Ramos (cell line): ENCODE measurements around the gene CLTC.
"Not testable (repeated sequence)": the region's sequence is repeated elsewhere in the genome, so short reads cannot be mapped to it uniquely, and the experiment has no call there.

Source experiments
- in situ Hi-C: fragments of 300-500 bp; cut with MboI; formaldehyde crosslinking; loops from one replicate; pipeline ENCODE4 v1.14.3; 2022; ENCODE audit warnings: low sequenced_read_pairs; ENCODE audit not compliant: unreplicated experiment

The CLTC gene

GRCh38 chr17:59619298-59620063, at the start of gene CLTC:
Gene CLTC, plus strand, starts transcription at chr17:59619895. Its CDS starts 237 bp downstream, at chr17:59620132.
- in situ Hi-C loops, result loop anchor here (5.0 kb wide), 1 partner anchor 47 kb away; no protein-coding TSS in a partner anchor

- in situ Hi-C loops, result loop anchor here (5.0 kb wide), 1 partner anchor 45 kb away; the partner anchor contains the start of gene CLTC
Observed at GRCh38 chr17:59572301-59572924, 47.3 kb upstream of the CLTC start.

- in situ Hi-C loops, result not testable (repeated sequence)
Observed at GRCh38 chr17:59584168-59584567, 35.5 kb upstream of the CLTC start.

GRCh38 chr17:59600169-59600568, 19.5 kb upstream of the CLTC start:
- in situ Hi-C loops, result no loop called here

GRCh38 chr17:59601130-59601529, 18.6 kb upstream of the CLTC start:
- in situ Hi-C loops, result no loop called here

GRCh38 chr17:59607061-59607460, 12.6 kb upstream of the CLTC start:
- in situ Hi-C loops, result no loop called here

GRCh38 chr17:59607817-59608403, 11.8 kb upstream of the CLTC start:
- in situ Hi-C loops, result no loop called here

GRCh38 chr17:59611503-59611902, 8.2 kb upstream of the CLTC start:
- in situ Hi-C loops, result no loop called here

- in situ Hi-C loops, result loop anchor here (5.0 kb wide), 1 partner anchor 44 kb away; no protein-coding TSS in a partner anchor
Observed at GRCh38 chr17:59616253-59616920, 3.3 kb upstream of the CLTC start.

- in situ Hi-C loops, result loop anchor here (5.0 kb wide), 1 partner anchor 45 kb away; no protein-coding TSS in a partner anchor
Observed at GRCh38 chr17:59617156-59617732, 2.5 kb upstream of the CLTC start.

- in situ Hi-C loops, result loop anchor here (5.0 kb wide), 1 partner anchor 47 kb away; no protein-coding TSS in a partner anchor
Observed at GRCh38 chr17:59619035-59619297, 729 bp upstream of the CLTC start.

GRCh38 chr17:59620064-59620359, 317 bp downstream of the CLTC start:
- in situ Hi-C loops, result no loop called here

- in situ Hi-C loops, result no loop called here
Observed at GRCh38 chr17:59620518-59621259, 994 bp downstream of the CLTC start.

- in situ Hi-C loops, result no loop called here
Observed at GRCh38 chr17:59621771-59622170, 2.1 kb downstream of the CLTC start.

GRCh38 chr17:59623151-59623550, 3.5 kb downstream of the CLTC start:
- in situ Hi-C loops, result no loop called here

GRCh38 chr17:59626756-59627155, 7.1 kb downstream of the CLTC start:
- in situ Hi-C loops, result no loop called here

GRCh38 chr17:59627274-59627673, 7.6 kb downstream of the CLTC start:
- in situ Hi-C loops, result no loop called here

- in situ Hi-C loops, result no loop called here
Observed at GRCh38 chr17:59627770-59628171, 8.1 kb downstream of the CLTC start.

- in situ Hi-C loops, result no loop called here
Observed at GRCh38 chr17:59629174-59629573, 9.5 kb downstream of the CLTC start.

GRCh38 chr17:59631276-59631675, 11.6 kb downstream of the CLTC start:
- in situ Hi-C loops, result no loop called here
